IMR-90 (cell line): ENCODE measurements around the gene NEGR1. TPM values are rescaled to one million over a fixed set of nuclear protein-coding genes. Genes with fewer than 3 reads are reported as not detected.

Source experiments
- ATAC-seq: fragments of 200-7000 bp; cut with Tn5 transposase; 2 replicates; pipeline ENCODE4 v1.9.1; 2020; ENCODE audit warnings: low read depth, mild to moderate bottlenecking, moderate library complexity
- BruUV-seq: library from RNA; stranded (reverse); fragments of 400-500 nt; replicated peaks from 2 replicates; lab custom pipeline; 2021; lab: Mats Ljungman, UMichigan
- CTCF ChIA-PET: fragments of 300-600 bp; formaldehyde crosslinking; extraction: SDS; loops from one replicate; lab custom pipeline; 2021; ENCODE audit warnings: antibody characterized with exemption; lab: Yijun Ruan, JAX
- POLR2A ChIA-PET: fragments of 300-600 bp; sonication (Branson Sonifier 250); formaldehyde crosslinking; loops from one replicate; lab custom pipeline; 2022; ENCODE audit warnings: antibody characterized with exemption; ENCODE audit not compliant: unreplicated experiment; lab: Charles Lee
- DNase-seq: peaks from one replicate; pipeline ENCODE4 v3.0.0; 2013
- H2AFZ ChIP-seq: replicated peaks from 2 replicates; pipeline ENCODE3; 2013; ENCODE audit warnings: low read length, mild to moderate bottlenecking; ENCODE audit not compliant: poor library complexity
- H2AK5ac ChIP-seq: 2 replicates; pipeline ENCODE4 v1.6.1; 2013; ENCODE audit warnings: low read depth, low read length, inconsistent platforms
- H2AK9ac ChIP-seq: replicated peaks from 2 replicates; pipeline ENCODE3; 2013; ENCODE audit warnings: mild to moderate bottlenecking, low read depth, low read length, moderate library complexity; ENCODE audit not compliant: poor library complexity
- H2BK120ac ChIP-seq: 2 replicates; pipeline ENCODE4 v1.6.1; 2013; ENCODE audit warnings: low read depth, low read length, inconsistent platforms
- H2BK15ac ChIP-seq: 3 replicates; pipeline ENCODE4 v1.6.1; 2013; ENCODE audit warnings: low read depth, low read length, inconsistent platforms
- H2BK20ac ChIP-seq: 2 replicates; pipeline ENCODE4 v1.6.1; 2013; ENCODE audit warnings: low read depth, mild to moderate bottlenecking, inconsistent platforms, low read length, moderate library complexity
- H2BK5ac ChIP-seq: 2 replicates; pipeline ENCODE4 v1.6.1; 2013; ENCODE audit warnings: mild to moderate bottlenecking, low read depth, low read length, inconsistent platforms; ENCODE audit not compliant: poor library complexity, severe bottlenecking
- H3K14ac ChIP-seq: replicated peaks from 2 replicates; pipeline ENCODE4 v1.6.1; 2013; ENCODE audit warnings: low read depth, low read length, inconsistent platforms
- H3K18ac ChIP-seq: 2 replicates; pipeline ENCODE4 v1.6.1; 2013; ENCODE audit warnings: low read depth, low read length, control low read depth
- H3K23ac ChIP-seq: 2 replicates; pipeline ENCODE4 v1.6.1; 2013; ENCODE audit warnings: low read depth, low read length, inconsistent platforms
- H3K27ac ChIP-seq: 2 replicates; pipeline ENCODE4 v1.5.1; 2013; ENCODE audit warnings: mild to moderate bottlenecking, control low read depth, low read length; ENCODE audit not compliant: insufficient read depth
- H3K27me3 ChIP-seq: 2 replicates; pipeline ENCODE4 v1.6.1; 2013; ENCODE audit warnings: low read length; ENCODE audit not compliant: control insufficient read depth, insufficient read depth
- H3K36me3 ChIP-seq: 2 replicates; pipeline ENCODE4 v1.6.1; 2013; ENCODE audit warnings: low read length, mixed read lengths; ENCODE audit not compliant: control insufficient read depth, insufficient read depth
- H3K4ac ChIP-seq: 2 replicates; pipeline ENCODE4 v1.6.1; 2013; ENCODE audit warnings: low read depth, low read length, inconsistent platforms
- H3K4me1 ChIP-seq: 2 replicates; pipeline ENCODE4 v1.6.1; 2013; ENCODE audit warnings: low read length, mixed read lengths; ENCODE audit not compliant: control insufficient read depth, insufficient read depth
- H3K4me2 ChIP-seq: 2 replicates; pipeline ENCODE4 v1.6.1; 2013; ENCODE audit warnings: low read depth, mild to moderate bottlenecking, control low read depth, low read length, moderate library complexity
- H3K4me3 ChIP-seq: 2 replicates; pipeline ENCODE4 v1.5.1; 2013; ENCODE audit warnings: low read depth, mild to moderate bottlenecking, control low read depth, low read length, moderate library complexity; ENCODE audit not compliant: insufficient read depth
- H3K56ac ChIP-seq: 2 replicates; pipeline ENCODE4 v1.6.1; 2013; ENCODE audit warnings: low read length, inconsistent platforms; ENCODE audit not compliant: insufficient read depth; ENCODE audit errors: extremely low read depth
- H3K79me1 ChIP-seq, 2 experiments: 2 replicates each; pipeline ENCODE4 v1.6.1; 2013; ENCODE audit warnings: low read length in 2 of 2, inconsistent platforms in 1 of 2, low read depth in 1 of 2
- H3K9ac ChIP-seq: 2 replicates; pipeline ENCODE4 v1.6.1; 2013; ENCODE audit warnings: low read depth, low read length, control low read depth
- H3K9me1 ChIP-seq: 2 replicates; pipeline ENCODE4 v1.6.1; 2013; ENCODE audit warnings: low read length, inconsistent platforms; ENCODE audit not compliant: insufficient read depth
- H3K9me3 ChIP-seq: 2 replicates; pipeline ENCODE4 v1.6.1; 2013; ENCODE audit warnings: low read length; ENCODE audit not compliant: control insufficient read depth, insufficient read depth
- H4K20me1 ChIP-seq: 2 replicates; pipeline ENCODE4 v1.6.1; 2013; ENCODE audit warnings: low read length, inconsistent platforms; ENCODE audit not compliant: insufficient read depth
- H4K5ac ChIP-seq: 2 replicates; pipeline ENCODE4 v1.6.1; 2013; ENCODE audit warnings: mild to moderate bottlenecking, low read depth, low read length, control low read depth
- H4K8ac ChIP-seq, 2 experiments: 2 replicates each; pipeline ENCODE4 v1.6.1; 2013; ENCODE audit warnings: low read depth in 2 of 2, low read length in 2 of 2, control low read depth in 1 of 2, inconsistent platforms in 1 of 2
- H4K91ac ChIP-seq: 2 replicates; pipeline ENCODE4 v1.6.1; 2013; ENCODE audit warnings: low read depth, low read length, inconsistent platforms; ENCODE audit not compliant: insufficient read depth
- BHLHE40 ChIP-seq: fragments of 150-350 bp; IDR thresholded peaks from 2 replicates; pipeline ENCODE4 v1.6.1; 2016; ENCODE audit warnings: mild to moderate bottlenecking, low read depth, low read length
- CEBPB ChIP-seq: IDR thresholded peaks from 2 replicates; pipeline ENCODE4 v1.6.1; 2012; ENCODE audit warnings: low read depth, low read length, improper control_type of control experiment
- CHD1 ChIP-seq: IDR thresholded peaks from 2 replicates; pipeline ENCODE4 v1.6.1; 2012; ENCODE audit warnings: low read depth, low read length, improper control_type of control experiment
- ELK1 ChIP-seq: fragments of 150-350 bp; IDR thresholded peaks from 2 replicates; pipeline ENCODE4 v1.6.1; 2016; ENCODE audit warnings: low read depth, mild to moderate bottlenecking, low read length, moderate library complexity, borderline replicate concordance
- FOS ChIP-seq: fragments of 150-350 bp; IDR thresholded peaks from 2 replicates; pipeline ENCODE4 v1.6.1; 2016; ENCODE audit warnings: low read depth, low read length
- MAFK ChIP-seq: IDR thresholded peaks from 2 replicates; pipeline ENCODE4 v1.6.1; 2012; ENCODE audit warnings: low read depth, low read length, improper control_type of control experiment
- MAZ ChIP-seq: IDR thresholded peaks from 2 replicates; pipeline ENCODE4 v1.6.1; 2012; ENCODE audit warnings: low read depth, mild to moderate bottlenecking, low read length, improper control_type of control experiment, moderate library complexity, borderline replicate concordance
- MXI1 ChIP-seq: IDR thresholded peaks from 2 replicates; pipeline ENCODE4 v1.6.1; 2012; ENCODE audit warnings: low read depth, mild to moderate bottlenecking, low read length, moderate library complexity, borderline replicate concordance
- NFE2L2 ChIP-seq: fragments of 150-350 bp; IDR thresholded peaks from 2 replicates; pipeline ENCODE4 v1.6.1; 2016; ENCODE audit warnings: low read depth, mild to moderate bottlenecking, low read length
- POLR2A ChIP-seq: IDR thresholded peaks from 2 replicates; pipeline ENCODE4 v1.6.1; 2012; ENCODE audit warnings: mild to moderate bottlenecking, low read depth, low read length
- RAD21 ChIP-seq: IDR thresholded peaks from 2 replicates; pipeline ENCODE4 v1.6.1; 2012; ENCODE audit warnings: low read length, improper control_type of control experiment
- RCOR1 ChIP-seq: IDR thresholded peaks from 2 replicates; pipeline ENCODE4 v1.6.1; 2012; ENCODE audit warnings: mild to moderate bottlenecking, low read length, improper control_type of control experiment; ENCODE audit not compliant: insufficient replicate concordance
- RFX5 ChIP-seq: IDR thresholded peaks from 2 replicates; pipeline ENCODE4 v1.8.0; 2012; ENCODE audit warnings: low read depth, mild to moderate bottlenecking, low read length, moderate library complexity
- USF2 ChIP-seq: fragments of 150-350 bp; IDR thresholded peaks from 2 replicates; pipeline ENCODE4 v1.6.1; 2017; ENCODE audit warnings: mild to moderate bottlenecking, antibody characterized with exemption, low read length, low read depth
- WGBS, 2 experiments: methylation state at CpG; one replicate each; pipeline versions ENCODE4 v1.1.5 to v1.1.7; 2013; ENCODE audit warnings: missing lambda C conversion rate in 2 of 2; ENCODE audit not compliant: insufficient read length in 1 of 2; ENCODE audit errors: extremely low coverage in 2 of 2; 5-methylcytosine and 5-hydroxymethylcytosine counted together
- dilution Hi-C: fragments of 300-500 bp; cut with HindIII; formaldehyde crosslinking; loops from one replicate; pipeline ENCODE4 v1.14.3; 2018; ENCODE audit warnings: low sequenced_read_pairs; ENCODE audit not compliant: unreplicated experiment
- in situ Hi-C: fragments of 300-500 bp; cut with MboI; formaldehyde crosslinking; loops from 3 replicates; pipeline ENCODE4 v1.14.3; 2019; ENCODE audit warnings: low sequenced_read_pairs, inconsistent platforms, mixed read lengths
- intact Hi-C: fragments of 100-400 bp; cut with micrococcal nuclease; formaldehyde crosslinking; loops from 2 replicates; pipeline ENCODE4 v1.10.0; 2022
- polyA plus RNA-seq, 3 experiments: library from polyadenylated mRNA; depleted of rRNA; stranded (reverse); fragments of >200 nt; gene quantifications; 2 replicates each; pipeline ENCODE4 v1.2.3, GENCODE V29; 2012; ENCODE audit warnings: low replicate concordance in 1 of 3
- total RNA-seq: library from RNA; depleted of rRNA; stranded (reverse); fragments of >200 nt; gene quantifications from 2 replicates; pipeline ENCODE4 v1.2.3, GENCODE V29; 2012
- TF ChIP-seq, protein P1 (sequence below): conservative IDR thresholded peaks from 2 replicates; pipeline ENCODE4 v1.5.1; 2012; ENCODE audit warnings: mild to moderate bottlenecking, low read depth, low read length, improper control_type of control experiment

NEGR1 gene
- total and polyA plus RNA-seq, 2 of the 4 experiments (the other 2 are of a cell fraction): 5.1 to 9.1 TPM

GRCh38 chr1:72322910-72323309, 40.6 kb upstream of the NEGR1 start:
- no peak overlapping the region for H3K27ac ChIP-seq

More at GRCh38 chr1:72322910-72323309, 40.6 kb upstream of the NEGR1 start:
- dilution Hi-C loops: no loop called here
- Histone ChIP-seq H3K4me3 (no peak overlapping the region), H3K56ac (no peak overlapping the region), H2BK15ac (no peak overlapping the region), H2AK5ac (no peak overlapping the region), H4K5ac (no peak overlapping the region), H3K9ac (no peak overlapping the region), H3K4ac (no peak overlapping the region), H3K36me3 (no peaks in the 10 kb centered on the region), H3K4me1 (no peaks in the 10 kb centered on the region; the same call in 1 of the 2 replicates), H3K9me3 (no peaks in the 10 kb centered on the region), H2BK120ac (no peak overlapping the region), H2BK5ac (no peak overlapping the region), H3K9me1 (no peaks in the 10 kb centered on the region), H4K91ac (no peak overlapping the region), H2AK9ac (no peak overlapping the region), H4K20me1 (no peaks in the 10 kb centered on the region), H3K18ac (no peak overlapping the region), H4K8ac (no peak overlapping the region), H3K27me3 (no peaks in the 10 kb centered on the region), H3K14ac (no peak overlapping the region), H2AFZ (no peak overlapping the region), H3K4me2 (no peak overlapping the region), H3K23ac (no peak overlapping the region), H3K79me1 (no peaks in the 10 kb centered on the region), H2BK20ac (no peak overlapping the region)
- intact Hi-C loops: no loop called here
- BruUV-seq: no TSS peak
- no peak for DNase-seq
- in situ Hi-C loops: no loop called here
- TF ChIP-seq CEBPB (no peak), USF2 (no peak), MXI1 (no peak), CHD1 (no peak), ELK1 (no peak), RCOR1 (no peak), MAZ (no peak), RAD21 (no peak), NFE2L2 (no peak), FOS (no peak), POLR2A (no peak), RFX5 (no peak), BHLHE40 (no peak), MAFK (no peak)
- TF ChIP-seq, protein P1, sequence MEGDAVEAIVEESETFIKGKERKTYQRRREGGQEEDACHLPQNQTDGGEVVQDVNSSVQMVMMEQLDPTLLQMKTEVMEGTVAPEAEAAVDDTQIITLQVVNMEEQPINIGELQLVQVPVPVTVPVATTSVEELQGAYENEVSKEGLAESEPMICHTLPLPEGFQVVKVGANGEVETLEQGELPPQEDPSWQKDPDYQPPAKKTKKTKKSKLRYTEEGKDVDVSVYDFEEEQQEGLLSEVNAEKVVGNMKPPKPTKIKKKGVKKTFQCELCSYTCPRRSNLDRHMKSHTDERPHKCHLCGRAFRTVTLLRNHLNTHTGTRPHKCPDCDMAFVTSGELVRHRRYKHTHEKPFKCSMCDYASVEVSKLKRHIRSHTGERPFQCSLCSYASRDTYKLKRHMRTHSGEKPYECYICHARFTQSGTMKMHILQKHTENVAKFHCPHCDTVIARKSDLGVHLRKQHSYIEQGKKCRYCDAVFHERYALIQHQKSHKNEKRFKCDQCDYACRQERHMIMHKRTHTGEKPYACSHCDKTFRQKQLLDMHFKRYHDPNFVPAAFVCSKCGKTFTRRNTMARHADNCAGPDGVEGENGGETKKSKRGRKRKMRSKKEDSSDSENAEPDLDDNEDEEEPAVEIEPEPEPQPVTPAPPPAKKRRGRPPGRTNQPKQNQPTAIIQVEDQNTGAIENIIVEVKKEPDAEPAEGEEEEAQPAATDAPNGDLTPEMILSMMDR: no peak
- ATAC-seq: no peak
- WGBS, 2 experiments: 100% methylated on average over 1 of the region's 3 CpGs; no CpG with 5 or more reads in 1 of the 2 experiments
- POLR2A ChIA-PET: no interaction called here
- CTCF ChIA-PET: interaction anchor here (0.8 kb wide), 1 partner anchor 41 kb away, joined by 3 read pairs; no protein-coding TSS in a partner anchor
